AG08395 (cell line): ENCODE results near the gene SSU72.

ENCODE experiments used
- DNase-seq: peaks from one replicate; pipeline ENCODE4 v3.0.0; 2012; ENCODE audit warnings: mixed read lengths, low spot score

Gene SSU72

DNA sequence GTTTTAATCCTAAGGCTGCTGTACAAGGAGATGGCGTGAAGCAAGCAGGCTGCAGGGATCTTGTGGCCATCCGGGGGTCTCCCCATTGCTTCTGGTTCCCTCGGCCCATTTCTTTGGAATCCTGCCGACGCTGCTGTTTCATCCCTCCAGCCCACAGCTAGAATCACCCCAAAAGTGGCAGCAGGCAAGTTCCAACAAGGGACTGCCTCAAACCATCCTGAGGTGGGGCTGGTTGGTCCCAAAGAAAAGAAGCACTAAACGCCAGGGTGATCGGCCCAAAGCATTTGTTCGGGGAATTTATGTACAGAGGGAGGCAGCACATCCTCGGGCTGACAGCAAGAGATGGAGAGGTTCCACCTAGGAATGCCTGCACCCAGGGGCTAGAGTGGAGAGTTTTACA is 36.1 kb upstream of the SSU72 start:
- no peak for DNase-seq

DNA sequence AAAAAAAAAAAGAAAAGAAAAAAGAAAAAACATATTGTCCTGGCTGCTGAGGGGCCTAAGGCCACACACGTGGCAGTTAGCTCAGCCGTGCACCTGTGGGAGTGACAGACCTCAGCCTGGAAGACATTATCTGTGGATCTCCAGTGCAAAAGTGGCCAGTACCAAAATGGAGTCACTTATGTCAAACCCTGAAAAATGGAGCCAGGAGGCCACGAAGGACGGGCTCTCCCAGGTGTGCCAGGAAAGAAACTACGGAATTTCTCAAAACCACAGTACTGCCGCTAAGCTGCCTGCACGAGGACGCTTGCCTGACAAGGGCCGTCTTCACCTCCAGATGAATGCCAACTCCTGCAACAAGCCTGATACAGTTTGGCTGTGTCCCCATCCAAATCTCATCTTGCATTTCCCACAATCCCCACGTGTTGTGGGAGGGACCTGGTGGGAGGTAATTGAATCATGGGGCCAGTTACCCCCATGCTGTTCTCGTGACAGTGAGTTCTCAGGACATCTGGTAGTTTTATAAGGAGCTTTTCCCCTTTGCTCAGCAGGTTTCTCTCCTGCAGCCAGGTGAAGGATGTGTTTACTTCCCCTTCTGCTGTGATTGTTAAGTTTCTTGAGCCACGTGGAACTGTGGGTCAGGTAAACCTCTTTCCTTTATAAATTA is 35.3 kb upstream of the SSU72 start:
- no peak for DNase-seq

DNA sequence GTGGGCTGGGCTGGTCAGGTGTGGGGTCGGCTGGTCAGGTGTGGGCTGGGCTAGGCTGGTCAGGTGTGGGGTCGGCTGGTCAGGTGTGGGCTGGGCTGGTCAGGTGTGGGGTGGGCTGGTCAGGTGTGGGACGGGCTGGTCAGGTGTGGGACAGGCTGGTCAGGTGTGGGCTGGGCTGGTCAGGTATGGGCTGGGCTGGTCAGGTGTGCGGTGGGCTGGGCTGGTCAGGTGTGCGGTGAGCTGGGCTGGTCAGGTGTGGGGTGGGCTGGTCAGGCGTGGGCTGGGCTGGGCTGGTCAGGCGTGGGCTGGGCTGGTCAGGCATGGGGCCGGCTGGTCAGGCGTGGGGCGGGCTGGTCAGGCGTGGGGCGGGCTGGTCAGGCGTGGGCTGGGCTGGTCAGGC is 31.6 kb upstream of the SSU72 start:
- DNase-seq: no peak

DNA sequence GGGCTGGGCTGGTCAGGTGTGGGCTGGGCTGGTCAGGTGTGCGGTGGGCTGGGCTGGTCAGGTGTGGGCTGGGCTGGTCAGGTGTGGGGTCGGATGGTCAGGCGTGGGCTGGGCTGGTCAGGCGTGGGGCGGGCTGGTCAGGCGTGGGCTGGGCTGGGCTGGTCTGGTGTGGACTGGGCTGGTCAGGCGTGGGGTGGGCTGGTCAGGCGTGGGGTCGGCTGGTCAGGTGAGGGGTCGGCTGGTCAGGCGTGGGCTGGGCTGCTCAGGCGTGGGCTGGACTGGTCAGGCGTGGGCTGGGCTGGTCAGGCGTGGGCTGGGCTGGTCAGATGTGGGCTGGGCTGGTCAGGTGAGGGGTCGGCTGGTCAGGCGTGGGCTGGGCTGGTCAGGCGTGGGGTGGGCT is 31.1 kb upstream of the SSU72 start:
- no peak for DNase-seq

DNA sequence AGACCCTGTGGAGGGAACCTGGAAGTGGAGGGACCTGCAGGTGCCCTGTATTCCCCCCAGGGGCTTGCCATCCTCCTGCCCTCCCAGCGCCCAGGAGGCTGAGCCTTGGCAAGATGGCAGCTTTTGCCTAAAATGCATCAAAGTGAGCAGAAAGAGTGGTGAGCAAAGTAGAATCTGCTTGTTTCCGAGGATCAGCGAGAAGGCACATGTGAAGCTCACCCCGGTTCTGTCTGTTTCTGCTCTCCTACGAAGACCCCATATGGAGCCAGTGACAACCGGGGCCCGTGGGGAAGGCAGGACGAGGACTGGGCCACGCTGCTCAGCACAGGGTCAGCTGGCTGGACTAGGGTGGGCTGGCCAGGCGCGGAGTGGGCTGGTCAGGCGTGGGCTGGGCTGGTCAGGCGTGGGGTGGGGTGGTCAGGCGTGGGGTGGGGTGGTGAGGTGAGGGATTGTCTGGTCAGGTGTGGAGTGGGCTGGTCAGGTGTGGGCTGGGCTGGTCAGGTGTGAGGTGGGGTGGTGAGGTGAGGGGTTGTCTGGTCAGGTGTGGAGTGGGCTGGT is 30.4 kb upstream of the SSU72 start:
- DNase-seq: no peak

DNA sequence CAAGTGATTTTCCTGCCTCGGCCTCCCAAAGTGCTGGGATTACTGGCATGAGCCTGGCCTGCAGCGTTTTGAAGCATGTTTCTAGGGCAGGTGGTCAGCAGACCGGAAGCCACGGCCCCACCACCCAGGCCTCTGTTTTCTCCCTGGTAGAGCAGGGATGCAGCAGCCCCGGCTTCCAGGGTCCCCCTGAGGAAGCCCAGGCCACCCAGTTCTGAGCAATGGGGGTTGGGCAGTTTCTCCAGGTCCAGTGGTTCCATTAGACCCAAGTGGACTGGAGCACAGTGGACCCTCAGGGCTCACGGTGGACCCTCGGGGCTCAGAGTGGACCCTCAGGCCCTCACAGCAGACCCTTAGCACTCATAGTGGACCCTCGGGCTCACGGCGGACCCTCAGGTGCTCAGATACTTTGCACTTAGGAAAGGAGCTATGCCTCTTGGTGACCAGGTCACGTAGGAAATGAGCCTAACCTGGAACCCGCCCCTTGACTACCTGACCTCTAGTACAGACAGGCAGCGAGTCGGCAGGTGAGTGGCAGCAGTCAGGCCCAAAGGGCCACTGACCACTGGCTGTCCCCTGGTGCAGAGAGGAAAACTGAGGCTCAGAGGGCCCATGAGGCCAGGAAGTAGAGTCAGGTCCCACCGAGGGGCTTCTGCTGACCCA is 29.8 kb upstream of the SSU72 start:
- DNase-seq: no peak

DNA sequence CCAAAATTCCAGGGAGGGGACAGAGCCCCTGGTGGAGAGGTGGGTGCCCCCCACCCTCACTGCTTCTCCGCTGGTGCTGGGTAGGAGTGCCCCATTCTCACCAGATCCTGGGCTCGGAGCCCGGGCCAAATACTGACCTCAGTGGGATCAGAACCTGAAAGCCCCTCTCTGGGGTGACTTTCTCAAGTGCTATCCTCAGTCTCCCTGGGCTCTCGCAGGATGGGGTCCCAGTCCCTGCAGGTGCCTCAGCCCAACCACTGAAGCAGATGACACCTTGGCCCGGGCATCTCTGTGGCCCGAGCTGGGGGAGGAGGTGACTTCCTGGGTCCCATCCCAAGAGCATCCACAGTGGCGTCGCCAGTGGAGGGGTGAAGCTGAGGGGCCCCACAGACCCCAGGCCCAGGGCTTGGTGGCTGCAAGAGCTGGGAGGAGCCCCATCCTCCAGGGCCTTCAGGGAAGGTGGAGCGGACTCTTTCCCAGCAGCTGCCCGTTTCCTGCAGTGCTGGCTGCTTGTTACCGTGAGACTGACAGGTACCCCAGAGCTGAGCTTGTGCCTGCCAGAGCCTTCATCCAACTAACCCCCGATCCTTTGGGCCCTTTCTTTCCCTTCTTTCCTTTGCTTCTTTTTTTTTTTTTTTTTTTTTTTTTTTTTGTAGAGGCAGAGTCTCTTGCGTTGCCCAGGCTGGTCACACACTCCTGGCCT is 29.2 kb upstream of the SSU72 start:
- no peak for DNase-seq

DNA sequence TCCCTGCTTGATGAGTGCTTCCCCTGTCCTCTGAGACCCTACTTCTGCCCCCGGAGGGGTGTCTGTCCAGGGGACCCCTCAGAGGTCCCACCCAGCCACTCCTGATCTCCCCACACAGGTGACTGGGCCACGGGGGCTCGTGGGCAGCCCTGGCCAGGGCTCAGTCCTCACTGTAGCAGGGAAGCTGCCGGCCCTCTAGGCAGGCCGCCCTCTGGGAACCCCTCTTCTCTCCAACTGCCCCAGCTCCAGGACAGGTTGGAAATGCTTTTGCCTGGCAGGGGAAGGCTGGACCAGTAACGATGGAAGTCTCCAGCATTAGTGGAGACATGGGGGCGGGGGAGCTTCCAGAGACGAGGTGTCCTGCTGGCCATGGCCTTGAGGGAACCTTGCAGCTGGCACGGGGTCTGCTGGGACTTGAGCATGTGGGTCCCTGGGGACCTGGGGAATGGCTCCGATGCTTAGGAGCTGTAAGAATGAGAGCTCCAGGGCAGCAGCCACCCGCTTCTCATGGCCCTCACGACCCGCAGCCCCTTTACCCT is 28.4 kb upstream of the SSU72 start:
- no peak for DNase-seq

DNA sequence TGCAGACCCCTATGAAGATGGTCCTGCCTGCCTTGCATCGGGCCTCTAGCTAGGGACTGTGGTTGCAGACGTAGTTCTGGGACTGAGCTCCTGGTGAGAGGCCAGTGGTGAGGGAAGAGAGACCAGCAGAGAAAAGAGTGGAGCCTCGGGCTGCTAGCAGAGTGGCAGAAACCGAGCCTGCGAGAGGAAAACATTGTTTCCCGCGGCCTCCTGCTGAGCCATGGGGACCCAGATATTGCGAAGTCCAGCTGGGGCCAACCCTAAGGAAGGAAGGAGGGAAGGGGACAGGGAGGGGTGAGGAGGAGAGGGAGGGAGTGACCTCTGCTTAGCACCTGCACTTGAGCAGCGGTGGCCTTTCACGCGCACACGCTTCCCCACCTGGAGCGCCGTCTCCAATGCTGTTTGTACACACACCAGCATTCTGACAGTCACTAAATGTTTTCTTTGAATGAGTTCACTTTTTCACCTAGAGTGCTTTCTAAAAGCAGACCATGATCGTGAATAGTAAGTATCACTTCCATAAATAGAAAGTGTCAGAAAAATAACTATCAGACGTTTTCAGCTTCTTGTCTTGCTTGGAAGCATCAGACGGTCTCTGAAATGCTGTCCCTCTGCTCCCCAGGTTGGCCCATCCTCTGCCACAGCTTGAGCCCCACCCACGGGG is 27.8 kb upstream of the SSU72 start:
- no peak for DNase-seq

DNA sequence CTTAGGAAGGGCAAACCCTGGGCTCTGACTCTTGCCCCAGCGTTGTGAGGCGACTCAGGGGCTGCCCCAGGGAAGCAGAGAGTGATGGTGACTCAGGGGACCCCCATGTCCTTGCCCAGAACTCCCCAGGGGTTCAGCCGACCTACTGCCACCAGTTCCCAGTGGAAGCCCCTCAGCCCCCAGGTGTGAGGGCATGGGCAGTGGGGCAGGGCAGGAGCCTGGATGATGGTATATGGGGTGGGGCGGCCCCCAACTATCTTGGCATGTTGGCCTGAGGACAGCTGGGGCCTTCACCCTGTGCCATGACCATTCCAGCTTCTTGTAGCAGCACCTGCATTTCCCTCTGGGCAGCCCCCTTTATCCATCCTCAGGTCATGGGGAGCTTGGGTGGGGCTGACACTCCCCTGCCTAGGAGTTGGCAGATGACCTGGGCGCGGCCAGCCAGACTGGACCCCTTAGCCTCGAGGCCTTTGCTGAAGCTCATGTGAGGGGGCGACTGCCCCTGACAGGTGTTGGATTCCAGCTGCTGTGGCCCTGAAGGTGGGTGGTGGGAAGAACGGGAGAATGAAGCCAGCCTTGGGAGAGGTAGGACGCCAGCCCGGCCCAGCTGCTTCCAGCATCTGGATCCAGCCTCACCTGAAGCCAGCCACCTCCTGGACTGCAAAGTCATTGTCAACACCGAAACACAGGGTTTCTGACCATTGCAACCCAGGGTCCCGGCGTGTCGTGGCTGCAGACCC is 27.1 kb upstream of the SSU72 start:
- DNase-seq: no peak

DNA sequence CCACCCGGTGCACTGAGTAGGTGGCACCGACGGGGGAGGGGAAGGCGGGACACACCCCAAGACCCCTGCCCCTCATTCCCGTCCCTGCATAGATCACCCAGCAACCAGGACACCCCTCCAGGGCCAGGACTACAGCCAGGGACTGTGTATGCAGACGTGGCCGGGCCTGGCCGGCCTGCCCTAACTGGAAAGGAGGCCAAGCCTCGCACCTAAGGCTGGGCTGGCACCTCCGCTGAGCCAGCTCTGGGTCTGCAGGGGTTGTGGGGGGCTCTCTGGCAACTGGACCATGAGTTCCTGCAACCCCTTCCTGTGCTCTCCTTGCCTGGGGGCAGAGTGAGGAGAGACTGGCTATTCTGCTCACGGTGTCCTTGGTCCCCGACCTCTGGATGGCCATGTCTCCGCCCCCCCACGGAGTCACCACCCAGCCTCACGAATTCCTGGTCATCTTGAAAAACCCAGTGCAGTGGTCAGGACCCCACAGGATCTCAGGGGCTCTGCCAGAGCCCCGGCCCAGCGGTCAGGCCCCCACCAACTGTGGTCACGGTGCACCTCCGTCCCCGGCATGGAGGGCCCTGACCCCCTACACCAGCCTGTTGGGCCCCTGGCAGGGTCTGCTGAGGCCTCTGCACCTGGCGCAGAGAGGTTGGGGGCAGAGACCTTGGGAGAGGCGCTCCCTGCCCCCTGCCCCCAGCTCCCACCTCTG is 26.3 kb upstream of the SSU72 start:
- DNase-seq: no peak

DNA sequence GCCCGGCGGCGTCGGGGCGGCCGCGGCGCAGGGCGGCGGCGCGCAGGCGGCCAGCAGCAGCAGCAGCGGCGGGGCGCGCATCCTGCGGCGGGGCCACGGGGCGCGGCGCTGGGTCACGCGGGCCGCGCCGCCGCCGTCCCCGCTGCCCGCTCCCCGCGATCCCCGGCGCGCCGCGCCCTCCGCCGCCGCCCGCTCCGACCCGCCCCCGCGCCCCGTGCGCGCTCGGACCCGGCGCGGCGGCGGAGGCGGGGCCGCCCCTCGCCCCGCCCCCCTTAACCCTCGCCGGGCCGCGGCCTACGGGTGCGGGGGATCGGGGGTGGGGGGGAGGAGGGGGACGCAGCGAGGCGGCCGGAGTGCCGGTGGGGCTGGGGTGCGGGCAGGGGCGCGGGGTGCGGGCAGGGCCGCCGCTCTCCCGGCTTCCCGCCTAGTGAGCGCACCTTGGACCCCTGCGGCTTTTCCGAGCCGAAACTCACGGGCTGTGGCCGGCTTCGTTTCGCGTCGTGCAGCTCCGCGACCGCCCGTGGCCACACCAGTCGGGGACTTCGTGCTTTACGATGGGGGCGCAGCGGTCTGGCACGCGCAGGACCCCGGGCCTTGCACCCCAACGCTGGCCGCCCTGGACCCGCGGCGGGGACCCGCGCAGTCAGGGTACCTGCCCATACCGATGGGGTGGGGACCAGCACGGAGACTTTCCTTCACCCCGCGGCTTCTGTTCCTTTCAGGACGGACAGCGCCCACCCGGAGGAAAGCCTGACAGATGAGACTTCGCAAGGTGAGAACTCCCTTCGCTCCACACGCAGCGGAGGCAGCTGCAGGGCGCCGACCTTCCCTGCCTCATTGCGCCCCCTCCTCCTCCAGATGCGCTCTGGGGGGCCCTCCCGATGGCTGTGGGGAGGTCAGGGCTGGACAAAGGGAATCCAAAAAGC is 25.5 kb upstream of the SSU72 start, which contains the start of gene FNDC10:
TSS of gene FNDC10 (minus strand) at position 201 of the 926 bp plus-strand sequence. CDS start at position 81, 120 bp downstream.
- no peak for DNase-seq

DNA sequence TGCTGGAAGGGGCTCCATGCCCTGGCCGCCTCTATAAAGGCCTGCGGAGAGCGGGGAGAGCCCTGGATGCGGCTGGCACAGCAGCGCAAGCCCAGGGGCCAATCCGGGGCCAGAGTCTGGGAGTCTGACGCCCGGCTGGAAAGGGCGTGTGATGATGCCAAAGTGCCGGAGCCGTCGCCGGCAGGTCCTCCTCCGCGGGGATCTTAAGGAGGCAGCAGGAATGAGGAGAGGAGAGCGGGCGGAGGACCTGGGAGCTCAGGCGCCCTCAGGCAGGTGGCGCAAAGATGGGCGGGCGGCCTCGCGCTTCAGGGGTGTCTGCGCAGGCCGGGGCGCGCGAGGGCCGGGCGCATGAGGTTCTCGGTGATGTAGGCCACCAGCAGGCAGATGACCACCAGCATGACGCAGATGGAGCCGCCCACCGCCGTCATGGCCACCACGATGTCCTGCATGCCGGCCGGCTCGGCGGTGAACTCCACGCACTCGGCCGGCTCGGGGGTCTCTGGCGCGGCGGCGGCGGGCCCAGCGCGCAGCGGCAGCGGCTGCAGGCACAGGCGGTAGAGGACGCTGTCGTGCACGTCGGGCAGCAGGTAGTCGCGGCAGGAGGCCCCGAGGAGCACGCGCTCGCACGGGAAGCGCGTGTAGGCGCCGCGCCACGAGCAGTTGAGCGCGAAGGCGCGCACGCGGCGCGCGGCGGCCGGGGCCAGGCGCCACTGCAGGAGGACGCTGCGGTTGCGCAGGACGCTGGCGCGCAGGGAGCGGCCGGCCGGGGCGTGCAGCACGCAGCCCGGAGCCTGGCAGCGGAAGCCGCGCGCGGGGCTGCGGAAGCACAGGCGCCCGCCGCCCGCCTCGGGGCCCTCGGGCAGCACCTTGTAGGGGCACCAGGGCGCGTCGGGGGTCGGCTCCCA is 24.6 kb upstream of the SSU72 start:
- peak; percentile 79 for DNase-seq

DNA sequence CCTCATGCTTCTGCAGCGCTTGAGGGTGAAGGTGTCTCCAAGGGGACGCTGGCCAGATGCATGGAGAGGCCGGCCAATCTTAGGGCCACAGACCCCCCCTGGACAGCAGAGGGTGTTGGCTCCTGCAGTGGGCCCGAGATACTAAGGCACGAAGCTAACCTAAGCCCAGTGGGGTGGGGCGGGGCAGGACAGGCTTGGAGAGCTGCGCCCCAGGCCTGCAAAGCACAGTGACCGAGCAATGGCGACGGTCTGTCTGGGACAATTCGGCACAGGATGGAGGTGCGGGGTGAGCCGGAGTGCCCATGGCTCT is 24.0 kb upstream of the SSU72 start:
- DNase-seq: no peak

DNA sequence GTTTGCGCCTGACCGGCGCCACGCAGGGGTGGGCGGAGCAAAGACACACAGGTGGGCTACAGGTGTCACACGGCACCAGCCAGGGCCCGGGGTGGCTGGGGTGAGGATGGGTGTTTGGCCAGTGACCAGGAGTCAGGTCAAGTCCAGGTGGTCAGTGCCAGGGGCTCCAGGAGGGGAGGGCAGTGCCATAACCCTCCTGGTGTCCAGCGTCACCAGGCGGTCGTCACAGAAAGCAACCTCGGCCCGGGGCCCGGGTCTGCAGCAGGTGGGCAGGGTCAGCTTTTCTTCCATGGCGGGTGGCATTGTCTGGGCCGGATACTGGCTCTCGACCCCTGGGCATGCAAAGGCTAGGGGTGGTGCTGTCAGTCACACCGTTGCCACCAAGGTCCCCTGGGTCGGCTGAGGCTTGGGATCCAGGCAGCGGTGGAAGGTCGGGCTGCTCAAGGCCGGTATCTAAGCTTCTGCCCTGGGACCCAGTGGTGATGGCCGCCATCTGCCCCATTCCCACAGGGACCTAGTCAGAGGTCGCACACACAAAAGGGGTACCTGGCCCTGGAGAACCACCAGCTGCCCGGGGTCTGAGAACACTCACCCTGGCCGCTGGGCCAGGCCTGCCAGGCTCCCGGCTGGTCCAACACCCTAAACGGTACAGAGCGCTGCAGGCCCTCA is 23.5 kb upstream of the SSU72 start:
- no peak for DNase-seq

DNA sequence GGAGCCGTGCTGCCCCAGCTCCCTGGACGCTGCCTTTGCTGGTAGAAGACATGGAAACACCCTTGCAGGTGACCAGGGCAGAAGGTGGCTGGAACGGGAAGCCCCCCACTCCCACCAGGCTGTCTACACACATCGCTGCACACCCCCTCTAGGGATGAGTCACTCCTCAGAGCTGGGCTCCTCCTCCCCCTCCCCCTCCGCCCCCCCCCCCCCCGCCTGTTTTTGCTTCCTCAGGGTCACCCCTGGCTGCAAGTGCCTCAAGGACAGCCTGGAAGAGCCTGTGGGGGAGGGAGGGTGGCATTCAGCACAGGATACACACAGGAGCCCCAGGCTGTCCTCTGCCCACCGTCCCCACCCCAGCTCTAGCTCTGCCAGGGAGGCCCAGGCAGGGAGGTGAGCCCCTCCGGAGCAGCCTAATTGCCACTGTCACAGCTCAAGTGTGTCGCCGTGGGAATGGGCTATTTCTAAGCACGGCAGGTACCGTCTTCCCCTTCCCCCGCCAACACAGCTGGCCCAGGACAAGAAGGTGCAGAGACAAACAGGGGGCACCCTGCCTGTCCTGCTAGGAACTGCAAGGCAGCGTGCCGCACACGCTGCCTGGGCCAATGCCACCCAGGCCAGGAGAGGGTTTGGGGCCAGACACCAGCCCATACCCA is 22.7 kb upstream of the SSU72 start:
- no peak for DNase-seq

DNA sequence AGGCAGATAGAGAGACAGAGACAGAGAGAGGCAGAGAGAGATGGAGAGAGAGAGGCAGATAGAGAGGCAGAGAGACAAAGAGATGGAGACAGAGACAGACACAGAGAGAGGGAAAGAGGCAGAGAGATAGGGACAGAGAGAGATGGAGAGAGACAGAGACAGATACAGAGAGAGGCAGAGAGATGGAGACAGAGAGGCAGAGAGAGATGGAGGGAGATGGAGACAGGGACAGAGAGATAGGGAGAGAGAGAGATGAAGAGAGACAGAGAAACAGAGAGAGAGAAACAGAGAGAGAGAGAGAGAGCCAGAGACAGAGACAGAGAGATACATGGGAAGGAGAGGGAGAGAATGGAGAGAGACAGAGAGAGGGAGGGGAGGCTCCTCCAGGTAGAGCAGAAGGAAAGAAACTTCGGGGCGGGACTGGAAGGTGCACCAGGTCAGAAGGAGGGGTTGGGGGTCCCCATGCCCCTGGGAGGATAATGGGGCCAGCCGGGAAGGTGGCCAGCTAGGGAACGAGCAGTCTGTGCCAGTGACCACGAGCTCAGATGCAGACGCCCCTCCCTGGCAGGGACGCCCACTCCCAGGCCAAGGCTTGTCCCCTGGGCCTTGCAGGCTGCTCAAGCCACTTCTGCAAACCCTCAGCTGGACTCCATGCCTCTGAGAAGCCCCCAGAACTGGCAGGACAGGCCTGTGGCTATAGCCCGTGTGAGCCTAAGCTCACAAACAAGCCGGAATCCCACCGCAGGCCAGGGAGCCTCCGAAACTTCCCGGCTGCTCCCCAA is 22.0 kb upstream of the SSU72 start:
- no peak for DNase-seq
